GM21529 (cell line): Measurements from ENCODE around the gene FAM131C.
"Not testable (repeated sequence)": the region's sequence is repeated elsewhere in the genome, so short reads cannot be mapped to it uniquely, and the experiment has no call there.

ENCODE experiments used
- ATAC-seq: cut with Tn5 transposase; IDR thresholded peaks from one replicate; pipeline ENCODE4 v1.9.1; 2021; ENCODE audit not compliant: unreplicated experiment

Gene FAM131C

GRCh38 chr1:16061989-16062686 is 11.3 kb downstream of the FAM131C start:
- not testable (repeated sequence) for ATAC-seq

GRCh38 chr1:16061266-16061665 is 12.2 kb downstream of the FAM131C start:
- no peak for ATAC-seq

- ATAC-seq: not testable (repeated sequence)
Measured at GRCh38 chr1:16058394-16059120, 14.9 kb downstream of the FAM131C start.

GRCh38 chr1:16057314-16057915 is 16.0 kb downstream of the FAM131C start:
- not testable (repeated sequence) for ATAC-seq

GRCh38 chr1:16056521-16056912 is 16.9 kb downstream of the FAM131C start:
- ATAC-seq: not testable (repeated sequence)

GRCh38 chr1:16055613-16056520 is 17.6 kb downstream of the FAM131C start:
- ATAC-seq: peak; percentile 62

- ATAC-seq: no peak
Measured at GRCh38 chr1:16054598-16055540, 18.6 kb downstream of the FAM131C start.

- ATAC-seq: no peak
Measured at GRCh38 chr1:16053781-16054502, 19.5 kb downstream of the FAM131C start.

- ATAC-seq: not testable (repeated sequence)
Measured at GRCh38 chr1:16051949-16052348, 21.5 kb downstream of the FAM131C start.

- ATAC-seq: no peak
Measured at GRCh38 chr1:16051039-16051438, 22.4 kb downstream of the FAM131C start.

GRCh38 chr1:16050328-16050727 is 23.1 kb downstream of the FAM131C start:
- no peak for ATAC-seq

- no peak for ATAC-seq
Measured at GRCh38 chr1:16048573-16049189, 24.8 kb downstream of the FAM131C start.

- ATAC-seq: no peak
Measured at GRCh38 chr1:16047791-16048475, 25.5 kb downstream of the FAM131C start.

GRCh38 chr1:16046842-16047241 is 26.6 kb downstream of the FAM131C start:
- ATAC-seq: no peak

- no peak for ATAC-seq
Measured at GRCh38 chr1:16043950-16044349, 29.5 kb downstream of the FAM131C start.

GRCh38 chr1:16043521-16043920 is 29.9 kb downstream of the FAM131C start, which contains the start of gene CLCNKB:
Gene CLCNKB (plus strand): TSS chr1:16043782. CDS start chr1:16044493, 711 bp downstream.
- ATAC-seq: no peak

GRCh38 chr1:16042654-16043053 is 30.8 kb downstream of the FAM131C start:
- not testable (repeated sequence) for ATAC-seq

- no peak for ATAC-seq
Measured at GRCh38 chr1:16042096-16042495, 31.4 kb downstream of the FAM131C start.
